Stimulated activated CD8-positive, alpha-beta memory T cell treated with anti-CD3 and anti-CD28 coated beads, Interleukin-4, amount 100 ng/mL, for 48 hours (primary cell): ENCODE measurements around the gene SMAP2.

Experiments
- DNase-seq: peaks from one replicate; pipeline ENCODE4 v3.0.0-alpha.2; 2020

SMAP2 gene

DNA sequence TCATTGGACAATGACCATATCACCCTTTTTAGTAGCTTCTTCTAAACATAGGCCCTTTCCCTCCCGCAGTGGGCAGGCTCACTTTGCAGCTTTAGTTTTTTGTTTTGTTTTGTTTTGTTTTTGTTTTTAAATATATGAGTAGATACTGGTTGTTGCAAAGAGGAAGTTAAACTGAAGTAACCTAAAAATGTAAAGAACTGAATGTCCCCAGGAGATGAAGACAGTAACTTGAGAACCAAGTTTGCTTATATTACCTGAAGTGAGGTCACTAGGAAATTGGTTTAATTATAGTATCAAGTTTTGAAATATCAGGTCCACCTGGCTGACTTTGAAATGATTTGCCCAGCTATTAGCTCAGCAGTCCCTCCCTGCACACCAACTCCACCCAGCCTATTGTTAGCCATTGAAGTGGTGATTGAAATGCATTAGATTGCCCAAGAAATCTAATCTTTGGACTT, 18.2 kb downstream of the SMAP2 start:
- DNase-seq = no peak

DNA sequence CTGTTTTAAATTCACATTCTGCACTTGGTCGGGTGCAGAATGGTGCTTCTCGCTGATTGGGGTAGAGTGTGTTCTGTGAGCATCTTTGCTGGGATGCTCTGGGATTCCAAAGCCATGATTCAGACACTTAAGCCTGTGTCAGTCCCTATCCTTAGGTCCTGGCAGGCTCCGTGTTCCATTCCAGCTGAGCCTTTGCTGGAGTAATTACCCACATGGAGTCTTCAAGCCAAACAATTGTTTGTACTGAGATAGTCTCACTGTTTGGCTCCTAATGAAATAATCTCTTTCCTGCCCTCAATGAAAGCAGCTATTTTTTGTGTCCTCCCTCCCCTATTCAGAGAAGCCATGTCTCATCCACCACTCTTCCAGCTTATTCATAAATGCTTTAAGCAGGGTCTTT, 18.7 kb downstream of the SMAP2 start:
- no peak for DNase-seq

DNA sequence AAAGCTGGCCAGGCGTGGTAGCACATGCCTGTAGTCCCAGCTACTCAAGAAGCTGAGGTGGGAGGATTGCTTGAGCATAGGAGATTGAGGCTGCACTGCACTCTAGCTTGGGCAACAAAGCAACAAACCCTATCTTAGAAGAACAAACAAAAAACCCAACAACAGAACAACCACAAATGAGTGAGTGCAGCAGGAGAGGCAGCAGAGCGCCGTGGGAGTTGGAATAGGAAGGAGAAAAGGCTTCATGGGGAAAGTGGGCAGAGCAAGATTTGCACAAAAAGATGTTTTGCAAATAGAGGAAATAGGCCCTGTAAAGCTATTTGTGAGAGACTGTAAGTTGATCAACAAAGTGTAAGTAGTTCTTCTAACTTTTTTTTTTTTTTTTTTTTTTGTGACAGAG, 19.6 kb downstream of the SMAP2 start:
- no peak for DNase-seq

DNA sequence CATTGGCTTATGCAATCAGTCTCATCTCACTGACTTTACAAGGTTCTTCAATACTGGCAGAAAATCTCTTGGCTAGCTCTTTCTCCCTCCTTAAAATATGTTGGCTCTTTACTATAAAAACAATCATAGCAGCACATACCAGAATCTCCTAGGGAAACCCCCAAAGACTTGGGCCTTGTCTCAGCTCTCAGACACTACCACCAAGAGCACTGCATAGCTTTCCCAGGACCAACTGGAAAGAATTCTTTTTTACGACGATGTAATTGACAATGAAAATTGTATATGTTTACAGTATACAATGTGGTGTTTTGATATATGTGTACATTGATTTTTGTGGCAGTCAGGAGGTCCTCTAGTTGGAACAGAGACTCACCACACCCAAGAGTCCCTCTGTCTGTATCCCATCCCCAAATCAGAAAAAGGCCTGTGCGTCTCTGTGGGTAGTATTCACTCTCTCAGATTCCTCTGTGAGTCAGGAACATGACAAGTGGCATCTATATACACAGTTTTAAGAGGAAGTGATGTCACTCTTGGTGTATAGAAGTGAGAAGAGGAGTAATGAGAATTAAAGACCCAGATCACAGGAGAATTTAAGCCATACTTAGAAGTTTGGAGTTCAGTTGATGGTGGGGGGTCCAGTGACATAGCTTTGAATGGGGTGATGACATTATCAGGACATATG, 21.1 kb downstream of the SMAP2 start:
- no peak for DNase-seq

DNA sequence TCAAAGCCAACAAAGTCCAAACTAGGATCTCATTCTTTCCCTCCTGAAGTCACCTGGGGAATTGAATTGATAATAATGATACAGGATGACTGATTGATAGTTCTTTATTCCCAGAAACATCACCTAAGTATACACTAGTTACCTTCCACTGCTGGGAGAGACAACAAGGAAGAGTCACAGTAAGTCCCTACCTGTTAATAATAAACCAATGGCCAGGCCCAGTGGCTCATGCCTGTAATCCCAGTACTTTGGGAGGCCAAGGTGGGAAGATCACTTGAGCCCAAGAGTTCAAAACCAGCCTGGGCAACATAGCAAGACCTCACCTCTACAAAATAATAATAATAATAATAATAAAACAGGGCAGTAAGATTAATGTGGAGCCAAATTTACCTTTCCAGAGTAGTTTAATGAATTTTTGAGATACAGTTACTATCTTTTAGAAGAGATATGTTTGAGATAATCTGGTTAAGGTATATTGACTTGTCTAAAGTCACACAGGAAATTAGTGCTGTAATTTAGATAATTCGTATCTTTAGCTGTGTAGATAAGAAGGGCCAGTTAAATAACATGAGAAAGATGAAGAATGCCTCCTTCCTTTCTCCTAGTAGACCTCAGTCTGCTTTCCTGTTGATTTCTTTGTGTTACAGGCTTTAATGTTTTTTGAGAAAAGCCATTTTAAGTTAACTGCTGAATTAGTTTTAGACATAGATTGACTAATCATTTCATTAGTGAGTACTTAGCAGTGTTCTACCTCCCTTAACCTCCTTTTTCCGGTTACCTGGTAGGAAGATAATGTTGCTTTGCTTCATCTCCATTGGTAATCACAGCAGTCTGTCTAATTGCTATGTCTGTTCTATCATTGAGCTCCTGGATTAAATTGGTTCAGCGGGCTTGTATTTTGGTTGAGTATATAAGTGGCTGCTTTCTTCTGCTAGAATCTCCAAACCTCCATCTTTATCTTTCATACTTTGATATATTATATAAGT, 22.0 kb downstream of the SMAP2 start:
- DNase-seq = no peak

DNA sequence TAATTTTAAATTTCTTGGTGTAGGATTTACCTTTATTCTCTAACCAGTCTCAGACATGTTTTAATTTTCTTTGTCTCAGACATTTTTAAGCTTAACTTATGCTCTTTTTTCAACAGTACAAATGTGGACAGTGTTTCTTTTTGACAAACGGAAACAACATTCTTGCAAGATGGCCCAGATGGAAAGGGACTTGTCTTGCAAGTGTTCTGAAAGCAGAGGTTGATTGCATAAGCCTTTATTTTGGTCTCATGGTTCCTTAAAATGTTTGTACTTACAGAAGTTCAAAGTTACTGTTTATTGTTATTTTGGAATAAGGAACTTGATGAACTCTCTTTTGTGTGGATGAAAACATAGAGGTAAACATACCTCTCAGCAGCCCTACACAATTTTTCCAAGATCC, 22.9 kb downstream of the SMAP2 start:
- no peak for DNase-seq

DNA sequence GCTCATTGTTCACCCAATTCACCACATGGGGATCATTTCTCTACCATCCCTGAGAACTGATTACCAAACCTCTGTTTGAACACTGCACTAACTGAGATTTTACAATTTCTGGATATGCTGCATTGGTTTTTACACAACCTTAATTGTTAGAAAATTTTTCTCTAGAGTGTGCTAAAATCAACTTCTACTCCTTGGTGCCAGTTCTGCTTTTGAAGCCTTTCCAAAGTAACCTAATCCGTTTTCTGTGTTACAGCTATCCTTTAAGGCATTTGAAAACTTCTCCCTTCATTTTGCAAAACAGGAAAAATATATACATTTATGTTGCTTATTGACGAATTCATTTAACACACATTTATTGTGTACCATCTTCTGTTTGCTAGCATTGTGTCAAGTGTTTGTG, 23.7 kb downstream of the SMAP2 start:
- no peak for DNase-seq

DNA sequence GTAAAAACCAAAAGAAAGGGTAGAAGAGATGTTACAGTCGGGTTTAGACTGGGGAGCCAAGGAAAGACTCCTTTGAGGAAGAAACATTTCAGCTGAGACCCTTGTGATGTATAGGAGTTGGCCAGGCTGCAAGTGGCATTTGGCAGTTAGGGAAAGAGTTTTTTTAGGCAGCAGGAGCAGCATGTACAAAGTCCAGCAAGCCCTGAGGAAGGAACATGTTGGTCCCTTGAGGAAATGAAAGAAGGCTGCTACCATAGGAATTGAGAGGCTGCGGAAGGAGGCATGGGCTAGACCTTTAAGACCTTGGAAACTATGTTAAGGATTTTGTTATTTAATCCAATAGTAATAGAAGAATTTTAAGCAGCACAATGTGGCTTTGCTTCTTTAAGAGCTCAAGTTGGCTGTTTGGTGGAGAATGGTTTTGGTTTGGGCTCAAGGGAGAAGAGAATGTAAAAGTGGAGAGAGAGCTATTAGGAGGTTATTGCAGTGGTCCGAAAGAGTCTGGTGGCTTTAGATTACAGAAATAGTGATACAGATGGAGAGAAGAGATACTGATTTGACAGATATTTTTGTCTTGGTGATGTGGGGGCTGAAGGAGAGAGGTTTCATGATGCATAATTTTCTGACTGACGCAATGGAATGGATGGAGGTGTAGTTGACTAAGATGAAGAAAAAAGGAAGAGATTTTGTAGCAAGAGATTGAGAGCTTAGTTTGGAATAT, 26.6 kb downstream of the SMAP2 start:
- no peak for DNase-seq

DNA sequence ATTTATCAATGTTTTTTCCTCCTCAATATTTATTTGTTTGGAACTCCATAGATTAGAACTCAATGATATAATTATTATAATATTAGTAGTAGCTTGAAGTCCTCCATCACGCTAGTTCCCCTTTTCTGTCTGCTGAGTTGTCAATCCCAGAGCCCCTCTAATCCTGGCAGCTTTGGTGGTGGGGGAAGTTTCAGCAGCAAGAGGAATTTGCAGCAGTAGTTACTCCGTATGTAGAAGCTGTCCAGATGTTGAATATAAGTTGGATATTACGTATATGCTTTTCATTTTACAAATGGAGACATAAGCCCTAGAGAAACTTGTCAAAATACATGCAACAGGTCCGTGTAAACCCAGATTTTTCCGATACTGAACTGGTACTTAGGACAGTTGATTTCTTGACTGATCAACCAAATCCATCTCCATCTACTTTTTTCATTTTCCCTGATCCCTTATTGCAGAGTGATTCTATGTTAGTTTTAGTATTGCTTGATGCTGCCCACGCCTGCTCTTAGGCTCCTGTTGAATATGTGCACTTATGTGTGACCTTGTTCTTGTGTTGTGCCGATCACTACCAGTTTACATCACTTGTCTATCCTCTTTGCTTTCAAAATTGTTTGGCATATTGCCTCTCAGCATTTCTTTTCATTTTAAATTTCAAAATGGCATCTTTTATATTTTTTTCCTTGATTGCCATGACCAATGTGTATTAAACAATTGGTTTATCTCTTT, 28.1 kb downstream of the SMAP2 start:
- no peak for DNase-seq

DNA sequence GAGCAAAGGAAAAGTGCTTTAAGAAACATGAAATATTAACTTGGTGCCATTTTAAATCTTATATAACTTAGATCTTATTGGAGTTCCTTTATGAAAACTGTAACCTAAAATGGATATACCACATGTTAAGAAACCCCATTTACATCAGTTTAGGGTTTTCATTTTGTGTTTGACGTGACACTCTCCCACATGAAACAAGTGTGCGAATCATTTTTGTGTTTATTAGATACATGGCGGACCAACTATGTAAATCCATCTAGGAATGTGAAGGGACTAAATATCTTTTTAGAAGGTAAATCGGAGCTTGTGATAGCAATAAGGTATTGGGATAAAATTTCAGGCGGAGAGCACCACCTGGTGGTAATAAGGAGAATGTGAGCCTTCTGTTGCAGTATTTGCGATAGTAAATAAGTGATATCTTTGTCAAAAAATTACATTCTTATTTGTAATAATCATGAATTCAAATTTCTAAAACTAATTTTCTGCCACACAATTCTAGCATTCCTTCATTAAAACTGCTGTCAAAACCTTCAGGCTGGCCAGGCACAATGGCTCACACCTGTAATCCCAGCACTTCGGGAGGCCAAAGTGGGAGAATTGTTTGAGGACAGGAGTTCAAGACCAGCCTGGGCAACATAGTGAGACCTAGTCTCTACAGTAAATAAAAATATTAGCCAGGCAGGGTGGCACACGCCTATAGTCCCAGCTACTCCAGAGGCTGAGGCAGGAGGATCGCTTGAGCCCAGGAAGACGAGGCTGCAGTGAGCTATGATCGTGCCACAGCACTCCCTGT, 31.3 kb downstream of the SMAP2 start:
- DNase-seq = no peak

DNA sequence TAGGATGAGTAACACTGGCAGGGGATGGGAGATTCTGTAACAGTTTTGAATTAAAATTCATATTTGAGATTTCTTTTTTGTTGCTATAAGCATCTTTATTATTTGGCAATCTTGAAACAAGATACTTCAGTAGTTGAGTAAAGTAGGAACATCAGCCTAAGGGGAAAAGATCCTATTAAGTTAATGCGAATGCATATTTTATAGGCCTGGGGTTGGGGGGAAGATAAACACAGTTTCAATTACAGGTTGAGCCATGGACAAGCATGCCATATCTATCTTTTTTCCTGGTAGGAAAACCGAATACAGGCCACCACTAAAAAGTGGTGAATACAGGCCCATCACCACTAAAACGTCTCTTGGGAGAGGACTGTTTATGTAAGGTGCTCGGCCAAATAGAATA, 32.3 kb downstream of the SMAP2 start:
- no peak for DNase-seq

DNA sequence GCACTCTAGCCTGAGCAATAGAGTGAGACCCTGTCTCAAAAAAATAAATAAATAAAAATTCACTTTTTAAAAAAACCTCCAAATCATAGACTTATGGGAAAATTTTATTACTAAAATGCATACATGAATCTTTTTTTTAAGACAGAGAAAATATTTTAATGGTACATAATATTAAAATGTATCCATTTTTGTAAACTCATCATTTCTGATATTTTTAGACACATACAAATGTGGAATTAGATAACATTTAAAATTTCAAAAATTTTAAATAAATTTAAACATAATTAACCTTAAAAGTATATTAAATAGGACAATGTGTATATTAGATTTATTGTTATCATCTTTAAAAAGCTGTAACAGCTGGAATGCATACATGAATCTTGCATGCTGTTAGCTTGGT, 33.9 kb downstream of the SMAP2 start:
- no peak for DNase-seq

DNA sequence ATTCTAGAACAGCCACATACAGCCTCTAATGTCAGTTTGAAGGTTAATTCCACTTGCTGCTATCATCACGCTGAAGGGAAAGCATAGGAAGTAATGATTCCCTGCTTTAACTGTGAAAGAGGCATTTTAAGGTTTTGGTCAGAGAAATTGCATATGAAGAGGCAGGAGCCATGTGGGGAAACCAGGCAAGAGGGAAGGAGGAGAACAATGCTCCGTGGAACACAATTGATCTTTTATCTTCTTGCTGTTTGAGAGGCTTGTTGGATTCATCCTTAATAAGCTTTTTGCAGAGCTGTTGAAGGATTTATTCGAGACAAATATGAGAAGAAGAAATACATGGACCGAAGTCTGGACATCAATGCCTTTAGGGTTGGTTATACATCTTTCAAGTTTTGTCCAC, 35.9 kb downstream of the SMAP2 start:
- no peak for DNase-seq

DNA sequence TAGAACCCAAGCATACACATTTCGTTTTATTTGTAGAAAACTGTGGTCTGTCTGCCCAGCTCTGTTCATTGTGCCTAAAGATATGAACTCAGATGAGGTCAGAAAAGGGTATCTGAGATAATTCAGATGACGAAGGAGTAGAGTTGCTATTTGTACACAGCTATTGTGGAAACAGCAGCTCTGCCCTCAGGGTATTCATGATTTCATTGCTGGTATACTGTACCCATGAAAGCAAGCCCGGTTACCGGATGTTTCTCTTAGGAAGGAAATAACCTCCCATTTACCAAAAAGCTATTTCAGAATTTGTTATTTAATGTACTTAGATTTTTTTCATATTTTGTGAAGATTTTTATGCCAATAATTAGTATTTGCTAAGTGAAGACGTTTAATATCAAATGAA, 37.8 kb downstream of the SMAP2 start:
- no peak for DNase-seq

DNA sequence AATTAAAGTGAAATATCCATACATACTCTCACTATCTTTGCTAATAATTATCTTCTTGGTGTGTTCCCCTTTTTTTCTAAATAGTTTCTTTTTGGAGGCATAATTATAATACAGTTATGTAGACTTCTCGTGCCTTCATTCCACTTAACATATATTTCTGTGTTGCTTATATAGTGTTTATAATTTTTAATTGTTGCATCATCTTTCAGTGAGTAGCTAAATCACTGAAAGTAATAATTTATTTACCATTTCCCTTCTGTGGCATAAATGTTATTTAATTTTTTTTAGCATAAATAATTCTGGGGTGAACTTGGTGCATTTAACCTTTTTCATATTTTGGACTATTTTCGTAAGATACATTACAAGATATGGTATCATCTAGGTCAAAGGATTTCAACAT, 38.3 kb downstream of the SMAP2 start:
- no peak for DNase-seq

DNA sequence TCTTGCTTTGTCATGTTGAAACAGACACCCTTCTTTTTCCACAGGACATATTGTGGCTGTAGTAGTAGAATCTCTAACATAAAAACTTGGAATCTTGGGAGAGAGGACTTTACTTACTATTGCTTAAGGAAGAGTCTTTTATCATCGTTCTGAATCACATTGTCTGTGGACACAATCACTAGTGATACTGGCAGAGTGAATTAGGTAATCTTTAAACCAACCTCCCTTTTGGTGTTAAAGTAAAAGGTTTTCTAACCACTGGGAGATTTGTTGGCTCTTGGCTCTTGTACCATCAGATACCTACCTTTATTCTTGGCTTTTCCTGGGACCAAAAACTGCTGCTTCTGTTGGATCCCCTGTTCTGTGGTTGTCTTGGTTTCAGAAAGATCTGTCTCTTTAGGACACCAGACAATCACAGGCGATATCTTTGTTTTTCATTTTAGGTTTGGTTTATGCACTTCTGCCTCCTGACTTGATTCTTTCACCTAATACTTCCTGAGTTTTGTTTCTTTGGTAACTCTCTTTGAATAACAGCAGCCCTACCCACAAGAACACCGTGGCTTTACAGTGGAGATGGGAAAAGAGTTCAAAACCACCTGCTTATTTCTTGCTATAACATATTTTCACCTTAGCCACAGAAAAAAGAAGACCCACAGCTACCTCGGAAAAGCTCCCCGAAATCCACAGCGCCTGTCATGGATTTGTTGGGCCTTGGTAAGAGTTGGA, 40.2 kb downstream of the SMAP2 start:
- no peak for DNase-seq

DNA sequence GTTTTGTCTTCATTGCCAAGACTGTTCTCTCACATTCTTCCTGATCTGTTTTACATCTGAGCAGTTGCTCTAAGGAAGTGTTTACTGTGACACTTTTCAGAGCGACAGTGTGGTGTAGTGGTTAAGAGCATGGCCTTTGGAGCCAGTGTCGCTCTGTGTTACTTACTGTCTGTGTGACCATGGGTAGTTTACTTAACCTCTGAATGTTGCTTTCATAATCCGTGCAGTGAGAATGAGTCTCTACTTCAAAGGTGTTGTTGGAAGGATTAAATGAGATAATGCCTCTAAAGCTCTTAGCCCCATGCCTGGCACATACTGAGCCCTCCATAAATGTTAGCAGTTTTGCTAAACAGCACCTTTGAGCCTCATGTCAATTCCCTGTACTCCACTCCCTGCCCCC, 40.8 kb downstream of the SMAP2 start:
- no peak for DNase-seq

DNA sequence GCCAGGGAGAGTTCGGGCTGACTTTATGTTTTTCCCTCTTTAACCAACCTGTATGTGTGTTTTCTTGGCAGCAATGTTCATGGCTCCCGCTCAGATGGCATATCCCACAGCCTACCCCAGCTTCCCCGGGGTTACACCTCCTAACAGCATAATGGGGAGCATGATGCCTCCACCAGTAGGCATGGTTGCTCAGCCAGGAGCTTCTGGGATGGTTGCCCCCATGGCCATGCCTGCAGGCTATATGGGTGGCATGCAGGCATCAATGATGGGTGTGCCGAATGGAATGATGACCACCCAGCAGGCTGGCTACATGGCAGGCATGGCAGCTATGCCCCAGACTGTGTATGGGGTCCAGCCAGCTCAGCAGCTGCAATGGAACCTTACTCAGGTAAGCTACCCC, 43.2 kb downstream of the SMAP2 start:
- DNase-seq = no peak

DNA sequence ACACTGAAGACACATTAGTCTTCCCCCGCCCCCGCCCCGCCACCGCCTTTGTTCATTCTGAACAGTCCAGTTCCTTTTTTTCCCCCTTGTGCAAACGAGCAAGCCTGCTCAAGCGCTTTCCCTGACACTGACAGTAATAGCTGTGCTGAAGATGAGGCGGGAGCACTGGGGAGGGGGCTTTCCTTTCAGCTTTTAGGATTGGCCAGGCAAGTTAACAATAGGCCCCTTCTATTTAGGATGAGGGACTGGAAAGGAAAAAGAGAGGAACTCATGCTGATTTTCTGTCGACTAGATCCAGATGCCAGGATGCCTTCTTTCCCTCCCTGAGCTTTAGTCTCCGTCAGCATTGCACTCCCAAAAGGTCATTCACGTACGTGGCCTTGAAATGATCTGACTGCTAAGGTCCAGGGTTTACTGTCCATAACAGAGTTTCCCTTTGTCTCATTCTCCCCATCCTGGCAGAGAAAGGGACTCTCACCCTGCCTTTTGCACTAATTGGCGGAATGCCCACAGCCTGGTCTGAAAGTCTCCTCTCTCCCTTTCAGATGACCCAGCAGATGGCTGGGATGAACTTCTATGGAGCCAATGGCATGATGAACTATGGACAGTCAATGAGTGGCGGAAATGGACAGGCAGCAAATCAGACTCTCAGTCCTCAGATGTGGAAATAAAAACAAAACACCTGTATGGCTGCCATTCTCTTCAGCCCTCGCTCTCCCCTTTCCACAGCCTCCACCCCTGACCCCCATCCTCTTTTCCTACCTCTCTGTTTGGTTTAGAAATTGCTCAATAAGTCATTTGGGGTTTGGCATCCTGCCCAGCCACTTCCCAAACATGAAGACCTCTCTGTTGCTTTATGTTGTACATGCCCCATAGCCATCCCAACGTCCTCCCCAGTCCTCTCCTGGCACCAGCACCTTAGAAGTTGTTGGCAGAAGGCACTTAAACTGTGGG, 48.2 kb downstream of the SMAP2 start:
- DNase-seq = no peak

DNA sequence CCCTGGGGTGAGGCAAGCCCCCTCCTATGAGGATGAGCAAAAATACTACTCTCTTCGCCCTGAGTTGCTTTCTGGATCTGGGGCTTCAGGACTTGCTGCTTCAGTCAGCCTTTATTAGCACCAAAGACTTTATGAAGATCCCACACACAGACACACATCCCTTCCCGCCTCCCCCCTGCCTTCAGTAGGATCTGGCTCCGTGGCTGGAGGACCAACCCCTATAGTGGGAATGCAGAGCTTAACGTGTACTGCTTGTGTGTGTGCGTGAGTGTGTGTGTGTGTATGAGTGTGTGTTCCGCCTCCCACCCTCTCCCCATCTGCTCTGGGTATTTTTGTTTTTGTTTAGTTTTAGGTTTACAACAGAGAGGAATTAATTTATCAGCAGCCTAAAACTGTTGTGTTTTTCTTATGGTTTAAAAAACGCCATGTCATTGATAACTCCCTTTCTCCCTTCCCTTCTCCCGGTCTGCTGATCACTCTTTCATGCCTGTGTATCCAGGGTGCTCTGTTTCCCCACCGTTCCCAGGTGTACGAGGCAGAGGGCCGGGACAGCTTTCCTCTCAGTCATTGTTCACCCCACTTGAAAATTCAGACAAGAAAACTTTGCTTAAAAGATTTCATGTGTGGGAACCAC, 49.2 kb downstream of the SMAP2 start:
- no peak for DNase-seq
